H1 (cell line): ENCODE measurements around the gene MYH3. TPM values are rescaled to one million over a fixed set of nuclear protein-coding genes. Genes with fewer than 3 reads are reported as not detected.

Experiments used
- FOSL1 ChIP-seq: IDR thresholded peaks from 2 replicates; pipeline ENCODE4 v1.6.1; 2011; ENCODE audit warnings: mild to moderate bottlenecking, low read depth, low read length, moderate library complexity; ENCODE audit not compliant: insufficient read depth
- POU5F1 ChIP-seq: IDR thresholded peaks from 2 replicates; pipeline ENCODE4 v1.6.1; 2011; ENCODE audit warnings: low read depth, mild to moderate bottlenecking, low read length, moderate library complexity
- polyA plus RNA-seq, 7 experiments: library from polyadenylated mRNA; depleted of rRNA in 3 of 7; stranded (reverse) in 5 of 7; unstranded in 2 of 7; fragments of >200 nt in 5 of 7; fragments of 200-250 nt in 2 of 7; gene quantifications; 1 replicate in 5 of 7; 2 replicates in 1 of 7; 4 replicates in 1 of 7; pipeline versions ENCODE4 v1.2.1 to v1.2.3, GENCODE V29; 2011 to 2013; ENCODE audit warnings: missing spikeins in 2 of 7, mixed read lengths in 2 of 7
- total RNA-seq: library from RNA; stranded (reverse); fragmentation: NEBNext Ultra II Directional; extraction: Animal tissue kit (Norgen Biotek cat#: 25700); gene quantifications from 2 replicates; pipeline ENCODE4 v1.2.1, GENCODE V29; 2021

MYH3 gene
- total and polyA plus RNA-seq, 2 of the 8 experiments (the other 6 are each of a cell fraction or from before 2014, with no cell fraction given): 0.65 to 1.8 TPM

- no peak for TF ChIP-seq POU5F1
- TF ChIP-seq FOSL1: no peak
- TF ChIP-seq, all 59 proteins: peak for 7
Measured at GRCh38 chr17:10616502-10617119, 40.5 kb downstream of the MYH3 start (continued).
